Measurements from ENCODE around the gene CPSF4. TPM values are rescaled to one million over a fixed set of nuclear protein-coding genes. Genes with fewer than 3 reads are reported as not detected.

Gene CPSF4
- total RNA-seq, 1 donor from 2014 or later = 60.9 TPM

GRCh38 chr7:99446096-99446495 is 7.4 kb downstream of the CPSF4 start:
- peaks cover 64% of the 10 kb centered on the region for H3K36me3 Mint-ChIP-seq (ENCODE audit: low read depth)
- ATAC-seq (ENCODE audit: low read depth) = no peak
- TF ChIP-seq CTCF (IDR thresholded peaks at IDR 0.05) = no peak
- intact Hi-C loops (cut with micrococcal nuclease) = no loop called here
- no peaks in the 10 kb centered on the region for H3K27me3 Mint-ChIP-seq
- H3K4me3 Mint-ChIP-seq = no peak overlapping the region
- no peaks in the 10 kb centered on the region for H3K9me3 Mint-ChIP-seq
- H3K4me1 Mint-ChIP-seq = peaks cover 18% of the 10 kb centered on the region
- DNase-seq = no peak
- POLR2A ChIA-PET = interaction anchor here (0.9 kb wide), 1 partner anchor 112 kb away, joined by 3 read pairs; the partner anchor contains the start of gene ZNF655
- CTCF ChIA-PET = no interaction called here
- H3K27ac Mint-ChIP-seq = no peak overlapping the region

GRCh38 chr7:99447943-99448342 is 9.2 kb downstream of the CPSF4 start:
- H3K4me3 Mint-ChIP-seq = no peak overlapping the region
- TF ChIP-seq CTCF (IDR thresholded peaks at IDR 0.05) = no peak
- H3K36me3 Mint-ChIP-seq (ENCODE audit: low read depth) = peaks cover 76% of the 10 kb centered on the region
- no peaks in the 10 kb centered on the region for H3K27me3 Mint-ChIP-seq
- H3K4me1 Mint-ChIP-seq = peaks cover 11% of the 10 kb centered on the region
- POLR2A ChIA-PET = interaction anchor here (0.7 kb wide), 1 partner anchor 39 kb away, joined by 8 read pairs; the partner anchor contains the start of genes BUD31 and PDAP1
- no peak overlapping the region for H3K27ac Mint-ChIP-seq
- DNase-seq (no peak), ATAC-seq (ENCODE audit: low read depth) (no peak)
- intact Hi-C loops (cut with micrococcal nuclease) = no loop called here
- CTCF ChIA-PET = no interaction called here
- no peaks in the 10 kb centered on the region for H3K9me3 Mint-ChIP-seq

DNA sequence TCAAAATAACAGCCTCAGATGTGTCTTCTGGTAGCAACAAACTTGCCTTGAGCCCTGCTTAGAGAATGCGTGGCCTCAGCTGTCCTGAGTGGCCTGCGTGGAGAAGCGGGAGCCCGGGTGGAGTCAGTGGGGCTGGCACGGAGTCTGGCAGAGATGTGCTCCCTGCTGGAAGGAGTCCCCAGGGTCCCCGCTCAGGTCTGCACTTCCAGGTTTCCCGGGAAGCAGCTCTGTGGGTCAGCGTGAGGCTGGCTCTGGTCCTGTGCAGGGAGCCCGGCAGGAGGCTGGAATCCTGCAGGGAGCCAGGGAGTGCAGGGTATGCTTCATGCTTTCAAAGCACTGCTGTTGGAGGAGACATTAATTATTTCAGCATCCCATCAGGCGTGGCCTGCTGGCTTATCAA is 10.1 kb downstream of the CPSF4 start:
- H3K36me3 Mint-ChIP-seq (ENCODE audit: low read depth) = peaks cover 79% of the 10 kb centered on the region

GRCh38 chr7:99449326-99449725 is 10.6 kb downstream of the CPSF4 start:
- Mint-ChIP-seq H3K27ac (no peak overlapping the region), H3K4me3 (no peak overlapping the region)
- no peak for ATAC-seq (ENCODE audit: low read depth)

More for the DNA sequence above, 10.1 kb downstream of the CPSF4 start:
- no peak overlapping the region for H3K27ac Mint-ChIP-seq
- no peaks in the 10 kb centered on the region for H3K27me3 Mint-ChIP-seq
- DNase-seq (no peak), ATAC-seq (ENCODE audit: low read depth) (no peak)
- peaks cover 7% of the 10 kb centered on the region for H3K4me1 Mint-ChIP-seq
- intact Hi-C loops (cut with micrococcal nuclease) = no loop called here
- ChIA-PET POLR2A (interaction anchor here (0.5 kb wide), 1 partner anchor 23 kb away, joined by 3 read pairs; no protein-coding TSS in a partner anchor), CTCF (no interaction called here)
- H3K9me3 Mint-ChIP-seq = no peaks in the 10 kb centered on the region
- H3K4me3 Mint-ChIP-seq = no peak overlapping the region
- no peak for TF ChIP-seq CTCF (IDR thresholded peaks at IDR 0.05)

GRCh38 chr7:99451936-99452335 is 13.2 kb downstream of the CPSF4 start:
- Mint-ChIP-seq H3K27ac (no peak overlapping the region), H3K4me3 (no peak overlapping the region), H3K9me3 (no peaks in the 10 kb centered on the region), H3K27me3 (no peaks in the 10 kb centered on the region), H3K4me1 (no peaks in the 10 kb centered on the region), H3K36me3 (ENCODE audit: low read depth) (peaks cover 86% of the 10 kb centered on the region)
- DNase-seq (no peak), ATAC-seq (ENCODE audit: low read depth) (no peak)
- ChIA-PET CTCF (no interaction called here), POLR2A (no interaction called here)
- intact Hi-C loops (cut with micrococcal nuclease) = no loop called here
- TF ChIP-seq CTCF (IDR thresholded peaks at IDR 0.05) = no peak

More at GRCh38 chr7:99449326-99449725, 10.6 kb downstream of the CPSF4 start:
- TF ChIP-seq CTCF (IDR thresholded peaks at IDR 0.05) = no peak
- no peaks in the 10 kb centered on the region for H3K9me3 Mint-ChIP-seq
- ChIA-PET POLR2A (interaction anchor here (0.5 to 0.7 kb wide), 2 partner anchors 15 to 22 kb away, joined by 3 read pairs; no protein-coding TSS in a partner anchor), CTCF (interaction anchor here (0.9 kb wide), 1 partner anchor 85 kb away, joined by 3 read pairs; no protein-coding TSS in a partner anchor)
- no peak for DNase-seq
- peaks cover 80% of the 10 kb centered on the region for H3K36me3 Mint-ChIP-seq (ENCODE audit: low read depth)
- intact Hi-C loops (cut with micrococcal nuclease) = no loop called here
- no peaks in the 10 kb centered on the region for H3K27me3 Mint-ChIP-seq
- peaks cover 5% of the 10 kb centered on the region for H3K4me1 Mint-ChIP-seq

Data from activated B cell treated with CpG ODN at 0.5 μM for 24 hours (primary cell).